NCI-H69 (cell line): ENCODE data around the gene S100A2.
"Not testable (repeated sequence)": the region's sequence is repeated elsewhere in the genome, so short reads cannot be mapped to it uniquely, and the experiment has no call there.

Experiments used
- DNase-seq: peaks from one replicate; lab custom pipeline; 2025; lab: John Stamatoyannopoulos, UW

The S100A2 gene

DNA sequence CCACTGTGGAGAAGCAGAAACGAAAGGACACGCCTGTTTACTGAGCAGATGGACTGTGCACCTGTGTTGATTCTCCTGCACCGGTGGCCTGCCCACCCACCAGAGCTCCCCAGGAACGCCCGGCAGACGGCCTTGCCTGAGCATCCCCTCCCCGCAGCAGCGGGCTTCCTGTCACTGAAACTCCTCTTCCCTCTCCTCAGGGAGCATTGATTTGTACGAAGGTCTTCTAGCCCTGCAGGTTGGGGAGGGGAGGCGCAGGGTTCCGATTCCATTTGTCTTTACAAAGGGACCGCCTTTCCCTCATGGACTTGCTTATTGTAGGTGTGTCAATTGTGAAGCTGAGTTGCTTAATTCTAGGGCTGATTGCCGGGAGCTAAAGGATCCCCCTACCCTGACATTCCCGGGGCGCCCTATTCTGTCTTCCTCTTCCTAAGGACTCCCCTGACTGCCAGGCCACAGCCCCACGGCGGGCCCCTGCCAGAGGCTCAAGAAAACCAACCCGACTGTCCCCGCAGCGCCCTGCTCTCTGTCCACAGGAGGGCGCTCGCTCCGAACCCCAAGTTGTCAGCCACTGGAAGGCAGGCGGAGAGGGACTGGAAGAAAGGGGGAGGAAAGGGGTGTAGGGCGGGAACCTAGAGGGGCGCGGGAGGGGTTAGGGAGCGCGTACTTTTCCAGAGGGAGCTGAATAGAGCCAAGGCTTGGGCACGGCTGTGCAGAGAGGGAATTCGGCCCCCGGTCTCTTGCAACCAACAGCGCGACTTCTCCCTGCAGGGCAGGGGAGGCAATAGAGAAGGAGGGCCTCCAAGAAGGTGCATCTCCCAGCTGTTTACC is 32.7 kb downstream of the S100A2 start:
- peak; percentile 99 for DNase-seq

DNA sequence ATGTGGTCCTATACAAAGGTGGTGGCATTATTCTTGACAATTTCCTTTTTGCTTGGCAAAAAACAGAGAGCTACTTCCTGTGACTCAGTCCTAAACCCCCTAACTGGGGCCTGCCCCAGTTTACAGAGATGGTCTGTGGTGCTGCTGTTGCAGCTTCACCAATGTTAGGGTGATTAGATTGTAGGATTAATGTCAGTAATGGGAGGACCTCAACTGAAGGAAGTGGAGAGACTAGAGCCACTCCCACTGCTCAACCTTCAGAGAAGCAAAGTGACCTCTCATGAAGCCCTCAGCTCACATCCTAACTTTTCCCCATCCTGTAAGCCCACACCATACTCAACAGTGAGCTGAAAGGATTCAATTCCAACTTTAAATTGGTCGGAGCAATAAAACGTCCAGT is 33.5 kb downstream of the S100A2 start:
- DNase-seq = peak; percentile 80

DNA sequence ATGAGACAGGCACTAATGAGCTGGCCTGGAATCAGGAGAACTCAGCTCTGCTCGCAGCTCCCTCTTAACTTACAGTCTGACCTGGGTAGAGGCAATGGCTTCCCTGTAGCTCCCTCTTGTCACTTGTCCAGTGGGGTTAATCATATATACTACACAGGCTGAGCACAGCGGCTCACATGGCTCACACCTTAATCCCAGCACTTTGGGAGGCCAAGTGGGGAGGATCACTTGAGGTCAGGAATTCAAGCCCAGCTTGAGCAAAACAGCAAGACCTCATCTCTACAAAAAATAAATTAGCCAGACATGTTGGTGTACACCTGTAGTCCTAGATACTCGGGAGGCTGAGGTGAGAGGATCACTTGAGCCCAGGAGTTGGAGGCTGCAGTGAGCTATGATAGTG is 34.0 kb downstream of the S100A2 start:
- DNase-seq = no peak

DNA sequence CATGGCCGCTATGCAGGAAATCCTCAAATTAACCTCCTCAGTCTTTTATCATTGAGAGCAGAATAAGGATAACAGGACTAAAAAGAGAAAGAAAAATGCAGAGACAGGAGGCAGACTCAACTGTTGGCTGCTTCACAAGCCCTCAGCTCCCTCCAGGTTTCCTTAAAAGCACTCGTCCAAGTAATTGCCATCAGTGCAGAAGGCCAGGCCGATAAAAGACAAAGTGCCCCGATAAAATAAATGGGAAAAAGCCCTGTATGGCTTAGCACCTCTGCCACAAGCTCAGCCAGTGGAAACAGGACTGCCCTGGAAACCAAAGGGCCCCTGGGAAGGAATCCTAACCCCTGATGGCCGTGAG is 38.0 kb downstream of the S100A2 start:
- no peak for DNase-seq

DNA sequence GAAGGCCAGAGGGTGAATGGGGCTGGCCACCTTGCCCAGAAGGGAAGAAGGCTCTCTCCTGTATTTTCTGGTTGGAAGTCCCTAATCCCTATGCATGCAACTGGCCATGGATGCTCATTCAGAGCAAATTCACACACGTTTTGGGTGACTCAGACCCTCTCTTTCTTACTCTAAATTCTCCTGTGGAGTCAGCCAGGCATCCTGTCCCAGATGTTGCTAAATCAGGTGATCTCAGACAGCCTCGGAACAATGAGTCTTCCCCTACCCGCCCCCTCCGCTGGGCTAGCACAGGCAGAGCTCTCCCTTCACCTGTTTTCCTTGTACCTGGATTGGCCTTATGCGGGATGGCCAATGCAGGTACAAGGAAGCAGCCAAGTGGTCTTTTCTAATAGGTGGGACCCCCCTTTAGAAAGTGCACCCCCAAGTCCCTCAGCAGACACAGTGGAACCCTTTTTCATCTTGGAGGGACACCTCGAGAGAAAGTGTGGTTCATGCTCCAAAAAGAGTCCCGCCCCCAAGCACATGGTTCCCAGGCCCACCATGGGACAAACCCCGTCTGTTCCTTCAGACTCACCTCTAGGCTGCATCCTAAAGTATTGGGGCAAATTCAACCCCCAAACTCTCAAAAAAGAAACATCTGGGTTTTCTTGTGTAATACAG is 38.5 kb downstream of the S100A2 start:
- DNase-seq = peak; percentile 57

DNA sequence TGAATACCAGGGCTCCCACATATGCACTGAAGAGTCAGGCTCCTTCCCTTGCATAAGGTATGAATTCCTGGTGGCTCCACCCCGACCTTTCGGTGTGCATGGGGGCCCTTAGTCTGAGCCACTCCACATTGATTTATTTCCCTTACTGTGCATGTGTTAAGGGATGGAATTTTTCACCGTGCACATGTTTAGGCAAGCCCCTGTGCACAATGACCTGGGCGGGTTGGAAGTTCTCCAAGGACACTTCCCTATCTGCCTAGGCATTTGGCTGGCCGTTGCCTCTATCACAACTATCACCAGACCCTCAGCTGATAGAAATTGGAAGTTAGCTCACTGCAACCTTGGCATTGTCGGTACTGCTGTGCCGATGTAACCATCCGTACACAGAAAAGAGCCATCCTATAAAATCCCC is 39.5 kb downstream of the S100A2 start:
- DNase-seq = peak; percentile 95

DNA sequence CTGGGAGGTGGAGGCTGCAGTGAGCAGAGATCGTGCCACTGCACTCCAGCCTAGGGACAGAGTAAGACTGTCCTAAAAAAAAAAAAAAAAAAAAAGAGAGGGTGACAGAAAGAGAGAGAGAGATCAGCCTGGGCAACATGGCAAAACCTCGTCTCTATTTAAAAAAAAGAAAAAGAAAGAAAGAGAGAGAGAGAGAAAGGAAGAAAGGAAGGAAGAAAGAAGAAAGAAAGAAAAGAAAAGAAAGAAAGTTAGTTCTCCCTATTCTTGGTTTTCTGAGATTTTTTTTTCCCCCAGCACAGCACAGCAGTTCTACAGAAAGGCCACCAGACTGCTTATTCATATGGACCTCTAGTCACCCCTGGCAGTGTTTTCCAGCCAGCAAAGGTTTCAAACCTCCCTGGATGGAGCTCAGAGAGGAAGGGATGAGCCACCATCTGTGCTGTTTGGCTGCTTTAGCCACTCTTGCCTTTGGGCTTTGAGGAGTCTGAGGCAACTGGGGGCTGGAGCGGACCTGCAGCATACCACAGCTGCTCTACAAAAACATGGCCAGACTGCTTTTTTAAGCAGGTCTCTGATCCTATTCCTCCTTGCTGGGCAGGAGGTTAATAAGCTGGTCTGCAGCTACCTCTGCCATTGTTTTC is 40.4 kb downstream of the S100A2 start:
- DNase-seq = peak; percentile 94

DNA sequence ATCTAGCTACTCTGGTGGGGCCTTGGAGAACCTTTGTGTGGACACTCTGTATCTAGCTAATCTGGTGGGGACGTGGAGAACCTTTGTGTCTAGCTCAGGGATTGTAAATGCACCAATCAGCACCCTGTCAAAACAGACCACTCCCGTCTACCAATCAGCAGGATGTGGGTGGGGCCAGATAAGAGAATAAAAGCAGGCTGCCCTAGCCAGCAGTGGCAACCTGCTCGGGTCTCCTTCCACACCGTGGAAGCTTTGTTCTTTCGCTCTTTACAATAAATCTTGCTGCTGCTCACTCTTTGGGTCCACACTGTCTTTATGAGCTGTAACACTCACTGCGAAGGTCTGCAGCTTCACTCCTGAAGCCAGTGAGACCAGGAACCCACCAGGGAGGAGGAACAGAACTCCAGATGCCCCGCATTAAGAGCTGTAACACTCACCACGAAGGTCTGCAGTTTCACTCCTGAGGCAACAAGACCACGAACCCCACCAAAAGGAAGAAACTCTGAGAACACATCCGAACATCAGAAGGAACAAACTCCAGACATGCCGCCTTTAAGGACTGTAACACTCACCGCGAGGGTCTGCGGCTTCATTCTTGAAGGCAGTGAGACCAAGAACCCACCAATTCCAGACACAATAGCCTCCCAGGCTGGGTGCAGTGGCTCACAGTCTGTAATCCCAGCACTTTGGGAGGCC is 43.1 kb downstream of the S100A2 start:
- not testable (repeated sequence) for DNase-seq

DNA sequence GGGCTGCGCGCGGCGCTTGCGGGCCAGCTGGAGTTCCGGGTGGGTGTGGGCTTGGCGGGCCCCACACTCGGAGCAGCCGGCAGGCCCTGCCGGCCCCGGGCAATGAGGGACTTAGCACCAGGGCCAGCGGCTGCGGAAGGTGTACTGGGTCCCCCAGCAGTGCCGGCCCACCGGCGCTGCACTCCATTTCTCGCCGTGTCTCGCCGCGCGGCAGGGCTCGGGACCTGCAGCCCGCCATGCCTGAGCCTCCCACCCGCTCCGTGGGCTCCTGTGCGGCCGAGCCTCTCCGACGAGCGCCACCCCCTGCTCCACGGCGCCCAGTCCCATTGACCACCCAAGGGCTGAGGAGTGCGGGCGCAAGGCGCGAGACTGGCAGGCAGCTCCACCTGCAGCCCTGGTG is 43.8 kb downstream of the S100A2 start:
- not testable (repeated sequence) for DNase-seq

DNA sequence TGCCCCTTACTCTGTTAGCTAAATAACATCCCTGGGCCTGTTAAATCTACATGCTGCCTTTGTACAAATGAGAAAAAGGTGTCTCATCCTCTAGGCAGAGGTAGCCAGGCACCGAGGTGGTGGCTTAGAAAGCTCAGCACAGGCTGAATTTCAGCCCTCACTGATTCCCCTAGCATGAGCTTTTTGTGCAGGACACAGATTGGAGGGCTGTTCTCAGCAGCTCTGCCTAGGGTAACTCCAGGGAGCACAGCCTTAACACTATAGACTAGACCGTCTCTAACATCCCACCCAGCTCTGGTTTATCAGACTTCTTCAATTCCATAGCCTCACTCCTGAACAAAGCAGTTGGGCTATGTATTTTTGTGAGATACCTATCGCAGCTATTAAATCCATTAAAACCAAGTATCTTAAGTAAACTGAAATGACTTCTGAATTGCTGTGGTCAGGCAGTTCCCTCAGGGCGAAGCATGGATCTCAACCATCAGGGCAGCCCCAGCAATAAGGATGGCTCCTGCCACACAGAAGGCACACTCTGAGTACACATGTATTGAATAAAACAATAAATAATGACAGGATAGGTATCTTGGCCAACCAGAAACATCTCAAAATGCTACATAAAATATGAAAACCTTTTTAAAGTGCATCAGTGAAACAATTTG is 44.7 kb downstream of the S100A2 start:
- peak; percentile 81 for DNase-seq

DNA sequence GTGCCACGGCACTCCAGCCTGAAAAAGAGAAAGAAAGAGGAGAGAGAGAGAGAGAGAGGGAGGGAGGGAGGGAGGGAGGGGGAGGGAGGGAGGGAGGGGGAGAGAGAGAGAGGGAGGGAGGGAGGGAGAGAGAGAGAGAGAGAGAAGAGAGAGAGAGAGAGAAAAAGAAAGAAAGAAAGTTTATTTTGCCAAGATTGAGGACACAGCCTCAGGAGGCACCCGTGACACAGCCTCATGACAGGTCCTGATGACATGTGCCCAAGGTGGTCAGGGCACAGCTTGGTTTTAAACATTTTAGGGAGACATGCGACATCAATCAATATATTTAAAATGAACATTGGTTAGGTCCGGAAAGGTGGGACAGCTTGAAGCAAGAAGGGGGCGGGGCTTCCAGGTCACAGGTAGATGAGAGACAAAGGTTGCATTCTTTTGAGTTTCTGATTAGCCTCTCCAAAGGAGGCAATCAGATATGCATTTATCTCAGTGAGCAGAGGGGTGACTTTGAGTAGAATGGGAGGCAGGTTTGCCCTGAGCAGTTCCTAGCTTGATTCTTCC is 45.4 kb downstream of the S100A2 start:
- DNase-seq = peak; percentile 35

DNA sequence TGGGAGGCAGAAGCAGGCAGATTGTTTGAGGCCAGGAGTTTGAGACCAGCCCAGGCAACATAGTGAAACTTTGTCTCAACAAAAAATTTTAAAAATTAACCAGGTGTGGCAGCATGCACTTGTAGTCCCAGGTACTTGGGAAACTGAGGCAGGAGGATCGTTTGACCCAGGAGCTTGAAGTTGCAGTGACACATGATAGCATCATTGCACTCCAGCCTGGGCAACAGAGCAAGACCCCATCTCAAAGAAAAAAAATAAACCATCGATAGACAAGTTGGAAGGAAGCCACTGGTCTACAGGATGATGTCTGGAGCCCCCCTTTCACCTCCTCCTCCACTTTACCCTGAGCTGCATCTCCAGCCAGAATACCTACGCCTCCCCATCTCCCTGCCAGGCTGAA is 46.4 kb downstream of the S100A2 start:
- DNase-seq = no peak

DNA sequence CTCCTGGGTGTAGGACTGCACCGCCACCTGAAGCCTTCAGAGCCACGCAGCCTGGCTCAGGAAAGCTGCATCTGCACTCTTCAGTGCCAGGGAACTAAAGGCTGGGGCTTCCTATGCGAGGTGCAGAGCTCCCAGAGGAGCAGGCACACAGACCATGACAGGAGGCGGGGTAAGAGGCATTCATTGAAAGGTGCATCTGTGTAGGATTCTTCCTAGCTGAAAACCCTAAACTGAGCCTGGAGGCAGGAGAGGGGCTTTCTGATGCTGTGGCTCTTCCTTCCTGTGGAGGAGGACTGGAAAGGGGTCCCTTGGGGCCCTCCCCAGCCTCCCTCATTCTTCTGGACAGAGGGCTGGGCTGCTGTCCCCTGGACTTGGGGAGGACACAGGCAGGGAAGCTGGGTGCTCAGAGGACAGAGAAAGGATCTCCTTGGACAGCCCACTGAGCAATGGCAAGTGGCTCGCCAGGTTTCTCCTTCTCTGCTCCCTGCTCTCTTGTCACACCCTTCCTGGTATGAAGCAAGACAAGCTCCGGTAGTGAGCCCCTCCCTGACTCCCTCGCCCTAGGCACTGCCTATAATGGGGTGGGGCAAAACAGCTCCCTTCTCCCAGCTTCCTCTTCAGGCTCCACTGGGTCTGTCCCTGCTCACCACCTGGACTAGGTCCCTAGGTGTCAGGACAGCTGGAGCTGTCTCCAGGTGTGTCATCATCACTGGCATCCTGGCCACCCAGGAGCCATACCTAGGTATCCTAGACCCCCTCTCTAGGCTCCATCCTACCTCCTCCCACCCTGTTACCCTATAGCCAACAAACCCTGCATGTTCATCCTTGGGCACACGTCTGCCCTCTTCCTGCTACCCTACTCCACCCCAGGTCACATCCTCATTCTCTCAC is 49.9 kb downstream of the S100A2 start:
- DNase-seq = peak; percentile 92

DNA sequence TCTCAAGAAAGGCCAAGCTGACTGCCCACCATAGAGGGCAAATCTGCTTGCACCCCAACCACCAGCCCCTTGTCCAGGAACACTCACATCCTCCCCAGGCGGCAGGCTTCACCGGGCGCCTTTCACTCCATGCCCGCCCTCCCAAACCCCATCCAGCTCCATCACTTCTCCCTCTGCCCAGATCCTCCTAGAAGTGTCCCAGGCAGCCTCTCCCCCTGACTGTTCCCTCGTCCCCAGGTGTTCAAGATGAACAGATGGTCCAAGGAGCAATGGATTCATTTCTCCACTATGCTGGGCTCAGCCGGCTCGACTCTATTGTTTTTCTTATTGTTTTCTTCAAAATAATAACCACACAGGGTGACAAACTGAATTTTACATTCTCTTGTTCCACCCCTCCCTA is 52.0 kb downstream of the S100A2 start:
- peak; percentile 49 for DNase-seq

DNA sequence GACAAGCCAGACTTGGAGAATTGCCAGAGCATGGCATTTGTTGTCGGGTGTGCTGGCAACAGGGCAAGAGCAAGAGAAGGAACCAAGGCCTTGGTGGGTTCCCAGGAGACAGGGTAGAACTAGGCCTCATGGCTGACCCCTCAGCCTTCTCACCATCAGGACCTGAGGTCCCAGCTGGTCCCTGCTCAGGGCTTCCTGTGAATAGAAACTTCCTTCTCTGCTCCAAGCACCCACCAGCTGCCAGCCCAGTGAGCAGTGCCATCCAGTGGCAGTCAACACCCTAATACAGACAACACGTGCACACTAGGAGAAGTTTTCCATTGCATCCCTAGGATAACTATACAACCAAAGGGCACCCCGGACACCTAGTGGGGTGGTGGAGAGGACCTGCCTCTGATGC is 52.6 kb downstream of the S100A2 start:
- peak; percentile 80 for DNase-seq
